HepG2 (cell line): ENCODE data around the gene HSD3B7. TPM values are rescaled to one million over a fixed set of nuclear protein-coding genes. Genes with fewer than 3 reads are reported as not detected.

ENCODE experiments used
- ARNT2 ChIP-seq: sonication (generic); formaldehyde crosslinking; IDR thresholded peaks from 2 replicates; pipeline ENCODE4 v1.8.0; 2022; ENCODE audit warnings: mild to moderate bottlenecking, low read depth, missing genetic modification reagents, moderate library complexity
- EED ChIP-seq: sonication (generic); formaldehyde crosslinking; IDR thresholded peaks from 2 replicates; pipeline ENCODE4 v1.5.0; 2020; ENCODE audit warnings: mild to moderate bottlenecking, missing genetic modification reagents
- ERF ChIP-seq: IDR thresholded peaks from 2 replicates; pipeline ENCODE4 v1.6.1; 2018; ENCODE audit warnings: missing biosample characterization, missing genetic modification reagents
- MYNN ChIP-seq: sonication (generic); formaldehyde crosslinking; IDR thresholded peaks from 2 replicates; pipeline ENCODE4 v1.4.0; 2020; ENCODE audit warnings: mild to moderate bottlenecking, low read depth, missing genetic modification reagents
- NFE2 ChIP-seq: sonication (generic); formaldehyde crosslinking; IDR thresholded peaks from 2 replicates; pipeline ENCODE4 v1.4.0; 2020; ENCODE audit warnings: missing genetic modification reagents
- NFKB2 ChIP-seq: sonication (generic); formaldehyde crosslinking; IDR thresholded peaks from 2 replicates; pipeline ENCODE4 v1.4.0; 2020; ENCODE audit warnings: missing genetic modification reagents, borderline replicate concordance
- RAD51 ChIP-seq: fragments of 450-650 bp; IDR thresholded peaks from 2 replicates; pipeline ENCODE4 v1.6.1; 2016; ENCODE audit warnings: borderline replicate concordance
- RFXANK ChIP-seq: IDR thresholded peaks from 2 replicates; pipeline ENCODE4 v1.6.1; 2016
- RXRB ChIP-seq: IDR thresholded peaks from 2 replicates; pipeline ENCODE4 v1.6.1; 2016; ENCODE audit warnings: borderline replicate concordance, missing genetic modification reagents, missing compliant biosample characterization
- SAP130 ChIP-seq: IDR thresholded peaks from 2 replicates; pipeline ENCODE4 v1.6.1; 2016; ENCODE audit warnings: low read depth
- STAT5B ChIP-seq: sonication (generic); formaldehyde crosslinking; IDR thresholded peaks from 2 replicates; pipeline ENCODE4 v1.4.0; 2020; ENCODE audit warnings: missing genetic modification reagents
- TEF ChIP-seq: sonication (generic); formaldehyde crosslinking; IDR thresholded peaks from 2 replicates; pipeline ENCODE4 v1.5.0; 2020; ENCODE audit warnings: missing genetic modification reagents
- YEATS2 ChIP-seq: sonication (generic); formaldehyde crosslinking; IDR thresholded peaks from 2 replicates; pipeline ENCODE4 v1.4.0; 2020; ENCODE audit warnings: missing genetic modification reagents, borderline replicate concordance
- ZBTB26 ChIP-seq: IDR thresholded peaks from 2 replicates; pipeline ENCODE4 v1.6.1; 2016; ENCODE audit warnings: missing compliant biosample characterization, missing genetic modification reagents, borderline replicate concordance
- ZBTB7B ChIP-seq: sonication (generic); formaldehyde crosslinking; IDR thresholded peaks from 2 replicates; pipeline ENCODE4 v1.4.0; 2020; ENCODE audit warnings: missing genetic modification reagents
- ZMYM4 ChIP-seq: sonication (generic); formaldehyde crosslinking; IDR thresholded peaks from 2 replicates; pipeline ENCODE4 v1.8.1; 2023; ENCODE audit warnings: mild to moderate bottlenecking, missing genetic modification reagents
- ZNF12 ChIP-seq: sonication (generic); formaldehyde crosslinking; IDR thresholded peaks from 2 replicates; pipeline ENCODE4 v1.5.0; 2020; ENCODE audit warnings: missing genetic modification reagents
- ZNF160 ChIP-seq: sonication (generic); formaldehyde crosslinking; IDR thresholded peaks from 2 replicates; pipeline ENCODE4 v1.8.0; 2022; ENCODE audit warnings: mild to moderate bottlenecking, inconsistent platforms, missing genetic modification reagents
- ZNF569 ChIP-seq: sonication (generic); formaldehyde crosslinking; IDR thresholded peaks from 2 replicates; pipeline ENCODE4 v1.5.0; 2020; ENCODE audit warnings: mild to moderate bottlenecking, missing genetic modification reagents, moderate library complexity, borderline replicate concordance
- ZNF7 ChIP-seq: IDR thresholded peaks from 2 replicates; pipeline ENCODE4 v1.6.1; 2016; ENCODE audit warnings: missing biosample characterization, missing genetic modification reagents
- ZNF879 ChIP-seq: sonication (generic); formaldehyde crosslinking; IDR thresholded peaks from 2 replicates; pipeline ENCODE4 v1.8.1; 2023; ENCODE audit warnings: missing genetic modification reagents
- ZSCAN5A ChIP-seq: sonication (generic); formaldehyde crosslinking; IDR thresholded peaks from 2 replicates; pipeline ENCODE4 v1.8.0; 2022; ENCODE audit warnings: mild to moderate bottlenecking, missing genetic modification reagents, borderline replicate concordance
- polyA plus RNA-seq, 8 experiments: library from polyadenylated mRNA; depleted of rRNA in 3 of 8; stranded (reverse) in 7 of 8; unstranded in 1 of 8; fragments of >200 nt; fragmentation: Illumina TruSeq in 4 of 8; extraction: Trizol in 4 of 8; gene quantifications; 2 replicates each; pipeline versions ENCODE4 v1.2.1 to v1.2.3, GENCODE V29; 2011 to 2016; ENCODE audit warnings: low read depth in 4 of 8, missing spikeins in 1 of 8, mixed read lengths in 1 of 8; ENCODE audit not compliant: insufficient read depth in 1 of 8
- total RNA-seq, 5 experiments: library from RNA; depleted of rRNA; stranded (reverse); fragments of >200 nt; fragmentation: Illumina TruSeq; extraction: Trizol; gene quantifications; 2 replicates each; pipeline ENCODE4 v1.2.3, GENCODE V29; 2016; ENCODE audit warnings: low read depth in 1 of 5
- TF ChIP-seq, protein P1 (sequence below): sonication (generic); formaldehyde crosslinking; IDR thresholded peaks from 2 replicates; pipeline ENCODE4 v1.5.1; 2020; ENCODE audit warnings: mild to moderate bottlenecking, missing genetic modification reagents, moderate library complexity
- TF ChIP-seq, protein P2 (sequence below): sonication (generic); formaldehyde crosslinking; IDR thresholded peaks from 2 replicates; pipeline ENCODE4 v1.8.0; 2022; ENCODE audit warnings: low read depth, missing genetic modification reagents

Gene HSD3B7
- total and polyA plus RNA-seq, 2 of the 13 experiments (the other 11 are each of a cell fraction or from before 2014, with no cell fraction given) = 32.9 to 69.7 TPM

- TF ChIP-seq MYNN (0 out of 2 replicates have a peak, but pooled peaks have one; percentile 45), ZNF12 (CRISPR knock-in tag) (no peak), RXRB (peak; percentile 43; the same call in 1 of the 2 replicates), ZBTB26 (CRISPR knock-in tag) (no peak), ZNF569 (no peak), ERF (CRISPR knock-in tag) (no peak), SAP130 (CRISPR knock-in tag) (peak; percentile 73; the same call in 1 of the 2 replicates), STAT5B (CRISPR knock-in tag) (0 out of 2 replicates have a peak, but pooled peaks have one; percentile 12), NFKB2 (CRISPR knock-in tag) (no peak; the same call in 1 of the 2 replicates), EED (CRISPR knock-in tag) (0 out of 2 replicates have a peak, but pooled peaks have one; percentile 41), NFE2 (CRISPR knock-in tag) (peak; percentile 70; the same call in 1 of the 2 replicates), ZNF160 (CRISPR knock-in tag) (peak; percentile 59), RFXANK (CRISPR knock-in tag) (peak; percentile 12; the same call in 1 of the 2 replicates), ZNF879 (CRISPR knock-in tag) (no peak), ZMYM4 (0 out of 2 replicates have a peak, but pooled peaks have one; percentile 43), ZBTB7B (CRISPR knock-in tag) (0 out of 2 replicates have a peak, but pooled peaks have one; percentile 25), ZSCAN5A (CRISPR knock-in tag) (no peak), TEF (CRISPR knock-in tag) (no peak; the same call in 1 of the 2 replicates), YEATS2 (CRISPR knock-in tag) (no peak), RAD51 (no peak), ZNF7 (CRISPR knock-in tag) (no peak), ARNT2 (no peak; the same call in 1 of the 2 replicates)
- TF ChIP-seq, protein P1, sequence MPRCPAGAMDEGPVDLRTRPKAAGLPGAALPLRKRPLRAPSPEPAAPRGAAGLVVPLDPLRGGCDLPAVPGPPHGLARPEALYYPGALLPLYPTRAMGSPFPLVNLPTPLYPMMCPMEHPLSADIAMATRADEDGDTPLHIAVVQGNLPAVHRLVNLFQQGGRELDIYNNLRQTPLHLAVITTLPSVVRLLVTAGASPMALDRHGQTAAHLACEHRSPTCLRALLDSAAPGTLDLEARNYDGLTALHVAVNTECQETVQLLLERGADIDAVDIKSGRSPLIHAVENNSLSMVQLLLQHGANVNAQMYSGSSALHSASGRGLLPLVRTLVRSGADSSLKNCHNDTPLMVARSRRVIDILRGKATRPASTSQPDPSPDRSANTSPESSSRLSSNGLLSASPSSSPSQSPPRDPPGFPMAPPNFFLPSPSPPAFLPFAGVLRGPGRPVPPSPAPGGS (CRISPR knock-in tag) = no peak; the same call in 1 of the 2 replicates
- TF ChIP-seq, protein P2, sequence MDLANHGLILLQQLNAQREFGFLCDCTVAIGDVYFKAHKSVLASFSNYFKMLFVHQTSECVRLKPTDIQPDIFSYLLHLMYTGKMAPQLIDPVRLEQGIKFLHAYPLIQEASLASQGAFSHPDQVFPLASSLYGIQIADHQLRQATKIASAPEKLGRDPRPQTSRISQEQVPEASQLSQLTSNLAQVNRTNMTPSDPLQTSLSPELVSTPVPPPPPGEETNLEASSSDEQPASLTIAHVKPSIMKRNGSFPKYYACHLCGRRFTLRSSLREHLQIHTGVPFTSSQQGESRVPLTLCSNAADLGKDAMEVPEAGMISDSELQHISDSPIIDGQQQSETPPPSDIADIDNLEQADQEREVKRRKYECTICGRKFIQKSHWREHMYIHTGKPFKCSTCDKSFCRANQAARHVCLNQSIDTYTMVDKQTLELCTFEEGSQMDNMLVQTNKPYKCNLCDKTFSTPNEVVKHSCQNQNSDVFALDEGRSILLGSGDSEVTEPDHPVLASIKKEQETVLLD = no peak; the same call in 1 of the 2 replicates
Measured at GRCh38 chr16:30956601-30957455, 28.2 kb upstream of the HSD3B7 start (continued).
